ENCODE results near the gene CCDC192.

CCDC192 gene

DNA sequence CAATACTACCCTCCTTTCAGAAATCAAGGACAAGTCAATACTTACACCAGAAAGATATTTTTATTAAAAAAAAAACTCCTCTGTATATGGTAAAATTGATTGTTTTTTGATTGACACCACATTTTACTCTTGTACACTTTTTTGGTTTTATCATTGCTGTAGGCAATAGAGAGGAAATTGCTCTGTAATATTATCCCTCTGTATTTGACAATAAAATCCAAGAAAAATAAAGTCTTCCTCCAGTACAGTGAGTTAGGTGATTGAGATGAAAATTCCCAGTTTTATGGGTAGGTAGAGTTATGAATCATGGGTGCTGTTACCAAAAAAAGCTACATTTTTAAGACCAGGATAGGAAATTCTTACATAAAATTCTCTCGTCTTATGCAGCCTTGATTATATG lies 22.6 kb upstream of the CCDC192 start:
- Histone ChIP-seq H3K4me1 (ENCODE audit: control insufficient read depth, low read depth, low read length) (no peaks in the 10 kb centered on the region), H3K27me3 (ENCODE audit: control insufficient read depth, insufficient read depth, low read length) (no peaks in the 10 kb centered on the region), H3K36me3 (ENCODE audit: control insufficient read depth, low read depth, low read length) (no peaks in the 10 kb centered on the region), H3K27ac (ENCODE audit: low read length) (no peak overlapping the region), H3K4me3 (ENCODE audit: low read length) (no peak overlapping the region), H3K9ac (ENCODE audit: low read length) (no peak overlapping the region), H3K9me3 (ENCODE audit: control insufficient read depth, low read depth, low read length) (no peaks in the 10 kb centered on the region)

DNA sequence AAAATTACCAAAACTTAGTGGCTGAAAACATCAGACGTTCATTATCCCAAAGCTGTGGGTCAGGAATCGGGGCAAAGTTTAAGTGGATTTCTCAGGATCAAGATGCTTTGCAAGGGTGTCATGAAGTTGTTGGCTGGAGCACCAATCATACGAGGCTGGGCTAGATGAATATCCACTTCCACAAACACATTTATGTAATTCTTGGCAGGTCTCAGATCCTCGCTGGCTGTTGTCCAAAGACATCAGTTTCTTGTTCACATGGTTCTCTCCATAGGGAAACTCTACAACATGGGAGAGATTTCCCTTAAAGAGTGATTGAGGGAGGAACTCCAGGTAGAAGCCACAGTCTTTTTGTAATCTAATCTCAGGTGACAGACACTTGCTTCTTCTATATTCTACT lies 20.2 kb upstream of the CCDC192 start:
- H3K36me3 ChIP-seq (ENCODE audit: control insufficient read depth, low read depth, low read length): no peaks in the 10 kb centered on the region
- H3K9me3 ChIP-seq (ENCODE audit: control insufficient read depth, low read depth, low read length): no peaks in the 10 kb centered on the region
- no peaks in the 10 kb centered on the region for H3K27me3 ChIP-seq (ENCODE audit: control insufficient read depth, insufficient read depth, low read length)
- no peak overlapping the region for H3K9ac ChIP-seq (ENCODE audit: low read length)
- H3K27ac ChIP-seq (ENCODE audit: low read length): no peak overlapping the region
- H3K4me1 ChIP-seq (ENCODE audit: control insufficient read depth, low read depth, low read length): no peaks in the 10 kb centered on the region
- no peak overlapping the region for H3K4me3 ChIP-seq (ENCODE audit: low read length)

DNA sequence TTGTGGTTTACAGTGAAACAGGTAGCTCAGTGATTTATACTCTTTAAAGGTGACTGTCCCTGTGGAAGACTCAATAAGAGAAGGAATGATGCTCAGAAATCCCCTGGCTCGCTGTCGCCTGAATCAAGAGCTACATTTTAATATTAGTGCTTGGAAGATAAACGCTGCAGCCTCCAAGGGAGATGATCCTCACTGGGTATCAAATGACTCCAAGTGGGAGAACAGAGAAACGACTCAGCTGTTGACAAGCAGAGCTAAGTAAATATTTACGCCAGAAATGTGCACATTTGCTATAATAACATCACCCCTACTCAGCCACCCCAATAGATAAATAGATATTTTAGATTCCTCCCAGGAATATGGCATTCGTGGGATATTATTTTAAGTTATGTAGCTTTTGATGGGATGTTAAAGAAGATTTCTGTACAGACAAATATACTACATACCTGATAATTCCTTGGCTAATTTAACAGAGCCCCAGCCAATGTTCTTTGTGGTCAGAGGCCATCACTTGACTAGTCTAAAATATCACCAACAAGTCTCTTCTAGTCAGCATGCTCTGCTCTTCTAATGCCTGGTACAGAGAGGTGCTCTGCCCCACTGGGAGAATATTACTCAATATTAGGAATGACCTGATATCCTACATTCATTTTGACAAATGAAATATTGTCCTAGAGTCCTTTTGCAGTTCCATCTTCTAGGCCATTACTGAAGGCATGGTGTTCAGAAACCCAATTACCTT lies 18.3 kb upstream of the CCDC192 start:
- Histone ChIP-seq H3K27me3 (ENCODE audit: control insufficient read depth, insufficient read depth, low read length) (no peaks in the 10 kb centered on the region), H3K4me1 (ENCODE audit: control insufficient read depth, low read depth, low read length) (no peaks in the 10 kb centered on the region)

DNA sequence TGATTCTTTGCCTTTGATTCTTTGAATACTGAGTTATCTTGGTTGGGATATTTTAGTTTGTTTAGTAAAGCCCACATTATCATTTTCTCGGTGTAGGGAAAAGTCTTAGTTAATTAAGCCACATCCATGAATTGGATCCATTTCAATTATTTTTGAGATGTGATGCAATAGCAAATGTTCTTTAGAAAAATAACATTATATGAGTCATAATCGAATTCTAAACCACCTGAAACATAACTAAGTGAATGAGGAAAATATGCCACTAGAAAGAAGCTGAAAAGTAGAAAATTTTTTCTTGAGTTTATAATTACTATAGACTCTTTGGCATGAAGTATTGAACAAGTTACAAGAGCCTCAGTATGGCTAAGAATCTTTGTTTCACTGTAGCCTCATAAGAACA lies 17.5 kb upstream of the CCDC192 start:
- no peaks in the 10 kb centered on the region for H3K27me3 ChIP-seq (ENCODE audit: control insufficient read depth, insufficient read depth, low read length)
- H3K9ac ChIP-seq (ENCODE audit: low read length): no peak overlapping the region
- H3K27ac ChIP-seq (ENCODE audit: low read length): no peak overlapping the region
- no peak overlapping the region for H3K4me3 ChIP-seq (ENCODE audit: low read length)
- no peaks in the 10 kb centered on the region for H3K36me3 ChIP-seq (ENCODE audit: control insufficient read depth, low read depth, low read length)
- H3K4me1 ChIP-seq (ENCODE audit: control insufficient read depth, low read depth, low read length): no peaks in the 10 kb centered on the region
- H3K9me3 ChIP-seq (ENCODE audit: control insufficient read depth, low read depth, low read length): no peaks in the 10 kb centered on the region

More for the DNA sequence above, 18.3 kb upstream of the CCDC192 start:
- Histone ChIP-seq H3K27ac (ENCODE audit: low read length) (no peak overlapping the region), H3K4me3 (ENCODE audit: low read length) (no peak overlapping the region), H3K36me3 (ENCODE audit: control insufficient read depth, low read depth, low read length) (no peaks in the 10 kb centered on the region), H3K9me3 (ENCODE audit: control insufficient read depth, low read depth, low read length) (no peaks in the 10 kb centered on the region), H3K9ac (ENCODE audit: low read length) (no peak overlapping the region)

DNA sequence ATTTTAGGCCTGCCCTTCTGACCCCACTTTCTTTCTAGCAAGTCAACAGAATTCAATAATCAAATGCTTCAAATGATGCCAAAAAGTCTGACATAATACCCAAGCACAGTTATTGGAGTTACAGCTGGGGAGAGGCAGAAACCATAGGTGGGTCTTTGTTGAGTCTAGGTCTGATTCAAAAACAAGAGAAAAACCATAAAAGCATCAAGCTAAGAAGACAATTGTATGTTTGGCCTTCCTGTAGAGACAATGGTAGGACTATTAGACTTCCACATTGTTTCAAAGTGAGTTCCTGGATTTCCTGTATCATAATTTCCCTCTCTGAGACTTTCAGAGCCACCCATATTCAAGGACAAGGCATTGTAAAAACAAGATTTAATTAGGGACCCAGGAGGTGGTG lies 16.8 kb upstream of the CCDC192 start:
- H3K36me3 ChIP-seq (ENCODE audit: control insufficient read depth, low read depth, low read length): no peaks in the 10 kb centered on the region
- no peak overlapping the region for H3K4me3 ChIP-seq (ENCODE audit: low read length)
- H3K27ac ChIP-seq (ENCODE audit: low read length): no peak overlapping the region

DNA sequence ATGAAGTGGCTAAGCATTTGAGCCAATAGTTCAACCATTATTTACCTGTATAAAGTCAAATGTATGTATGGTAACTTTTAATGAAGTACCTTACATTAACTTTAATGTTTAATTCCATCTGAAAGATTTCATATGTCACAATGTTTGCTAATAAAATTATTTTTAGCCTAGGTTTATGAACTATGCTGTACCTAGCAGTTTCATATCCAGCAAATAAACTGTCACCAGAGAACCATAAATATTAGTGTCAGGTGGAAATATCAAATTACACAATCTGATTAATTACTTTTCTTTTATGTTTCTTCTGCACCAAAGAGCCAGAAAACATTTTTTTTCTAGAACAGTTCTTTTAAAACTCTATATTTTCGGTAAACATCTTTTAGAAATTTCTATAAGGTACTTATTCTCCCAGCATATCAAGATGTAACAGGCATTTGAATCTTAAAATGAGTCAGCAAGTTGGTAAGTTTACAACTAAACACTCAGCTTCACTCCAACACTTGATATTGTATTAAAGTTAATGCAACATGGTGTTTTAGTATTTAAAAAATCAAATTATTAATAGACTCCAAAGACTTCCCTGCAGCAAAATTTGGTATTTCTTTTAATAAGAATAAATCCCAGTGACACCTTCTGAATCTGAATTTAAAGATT lies 8.5 kb upstream of the CCDC192 start:
- H3K9ac ChIP-seq (ENCODE audit: low read length): no peak overlapping the region
- no peaks in the 10 kb centered on the region for H3K27me3 ChIP-seq (ENCODE audit: control insufficient read depth, insufficient read depth, low read length)
- H3K9me3 ChIP-seq (ENCODE audit: control insufficient read depth, low read depth, low read length): no peaks in the 10 kb centered on the region
- H3K4me3 ChIP-seq (ENCODE audit: low read length): no peak overlapping the region
- H3K27ac ChIP-seq (ENCODE audit: low read length): no peak overlapping the region
- H3K4me1 ChIP-seq (ENCODE audit: control insufficient read depth, low read depth, low read length): no peaks in the 10 kb centered on the region
- H3K36me3 ChIP-seq (ENCODE audit: control insufficient read depth, low read depth, low read length): no peaks in the 10 kb centered on the region

More for the DNA sequence above, 16.8 kb upstream of the CCDC192 start:
- Histone ChIP-seq H3K9me3 (ENCODE audit: control insufficient read depth, low read depth, low read length) (no peaks in the 10 kb centered on the region), H3K27me3 (ENCODE audit: control insufficient read depth, insufficient read depth, low read length) (no peaks in the 10 kb centered on the region), H3K4me1 (ENCODE audit: control insufficient read depth, low read depth, low read length) (no peaks in the 10 kb centered on the region), H3K9ac (ENCODE audit: low read length) (no peak overlapping the region)

DNA sequence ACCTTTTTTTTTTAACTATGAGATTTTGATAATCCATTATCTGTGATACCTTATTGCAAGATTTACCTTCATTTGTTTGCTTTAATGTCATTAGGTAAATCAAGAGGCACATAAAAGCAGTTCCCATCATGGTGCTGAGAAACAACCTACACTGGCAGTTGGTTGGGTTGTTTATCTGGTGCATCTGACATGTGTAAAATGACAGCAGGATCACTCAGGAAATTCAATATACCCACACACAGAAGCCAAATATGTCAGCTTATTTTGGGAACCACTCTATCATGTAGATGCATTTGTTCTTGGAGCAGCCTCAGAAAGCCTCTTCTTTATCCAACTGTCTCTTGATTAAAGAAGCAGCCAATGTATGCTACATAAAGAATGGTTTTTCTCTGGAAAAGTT lies 7.8 kb upstream of the CCDC192 start:
- Histone ChIP-seq H3K27ac (ENCODE audit: low read length) (no peak overlapping the region), H3K4me3 (ENCODE audit: low read length) (no peak overlapping the region), H3K27me3 (ENCODE audit: control insufficient read depth, insufficient read depth, low read length) (no peaks in the 10 kb centered on the region), H3K4me1 (ENCODE audit: control insufficient read depth, low read depth, low read length) (no peaks in the 10 kb centered on the region), H3K9ac (ENCODE audit: low read length) (no peak overlapping the region), H3K36me3 (ENCODE audit: control insufficient read depth, low read depth, low read length) (no peaks in the 10 kb centered on the region), H3K9me3 (ENCODE audit: control insufficient read depth, low read depth, low read length) (no peaks in the 10 kb centered on the region)

DNA sequence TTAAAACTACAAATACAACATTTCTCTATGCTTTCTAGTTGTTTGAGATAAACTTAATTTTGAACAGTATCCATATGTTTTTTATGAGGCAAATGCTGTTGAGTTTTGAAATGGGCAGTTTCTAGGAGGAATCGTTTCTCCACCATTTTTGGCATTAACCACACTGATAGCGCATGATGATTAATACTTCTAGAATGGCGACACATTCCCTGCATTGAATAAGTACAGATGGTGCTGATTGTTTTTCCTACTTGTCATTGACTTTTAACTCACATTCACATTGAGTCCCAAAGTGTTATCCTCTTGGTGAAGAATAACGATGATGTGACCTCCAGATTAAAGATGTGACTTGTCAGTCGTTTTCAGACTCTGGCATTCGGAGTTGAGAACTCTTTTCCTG lies 6.5 kb upstream of the CCDC192 start:
- Histone ChIP-seq H3K36me3 (ENCODE audit: control insufficient read depth, low read depth, low read length) (no peaks in the 10 kb centered on the region), H3K4me1 (ENCODE audit: control insufficient read depth, low read depth, low read length) (no peaks in the 10 kb centered on the region), H3K9ac (ENCODE audit: low read length) (no peak overlapping the region), H3K27me3 (ENCODE audit: control insufficient read depth, insufficient read depth, low read length) (no peaks in the 10 kb centered on the region), H3K9me3 (ENCODE audit: control insufficient read depth, low read depth, low read length) (no peaks in the 10 kb centered on the region), H3K27ac (ENCODE audit: low read length) (no peak overlapping the region), H3K4me3 (ENCODE audit: low read length) (no peak overlapping the region)

DNA sequence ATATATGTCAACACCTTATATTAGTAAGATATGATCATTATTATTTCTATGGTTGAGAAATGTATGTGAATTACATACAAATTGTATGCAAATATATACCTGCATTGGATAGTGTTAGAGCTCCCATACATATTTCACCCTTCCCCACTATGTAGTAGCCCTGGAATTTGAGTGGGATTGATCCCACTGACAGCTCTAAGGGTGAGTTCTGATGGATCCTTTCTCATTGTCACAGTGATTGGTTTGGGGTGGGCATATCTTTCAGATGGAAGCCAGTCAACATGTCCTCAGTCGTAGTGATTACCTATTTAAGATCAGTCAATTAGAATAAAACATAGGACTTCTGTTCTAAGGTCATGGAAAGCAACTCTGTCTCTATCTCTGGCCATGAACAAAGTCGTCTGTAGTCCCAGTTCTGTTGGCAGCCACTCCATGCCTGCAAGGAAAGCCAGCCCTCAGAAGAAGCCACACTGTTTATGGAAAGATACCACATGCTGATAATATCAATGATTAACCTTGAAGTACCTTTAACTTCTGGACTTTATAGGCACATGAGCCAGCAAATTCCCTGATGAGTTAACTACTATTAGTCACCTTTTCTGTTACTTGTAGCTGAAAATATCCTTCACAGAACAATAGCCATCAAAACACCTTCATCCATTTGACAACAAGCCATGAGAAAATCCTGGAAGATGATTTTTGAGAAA lies 5.1 kb upstream of the CCDC192 start:
- no peak overlapping the region for H3K27ac ChIP-seq (ENCODE audit: low read length)

DNA sequence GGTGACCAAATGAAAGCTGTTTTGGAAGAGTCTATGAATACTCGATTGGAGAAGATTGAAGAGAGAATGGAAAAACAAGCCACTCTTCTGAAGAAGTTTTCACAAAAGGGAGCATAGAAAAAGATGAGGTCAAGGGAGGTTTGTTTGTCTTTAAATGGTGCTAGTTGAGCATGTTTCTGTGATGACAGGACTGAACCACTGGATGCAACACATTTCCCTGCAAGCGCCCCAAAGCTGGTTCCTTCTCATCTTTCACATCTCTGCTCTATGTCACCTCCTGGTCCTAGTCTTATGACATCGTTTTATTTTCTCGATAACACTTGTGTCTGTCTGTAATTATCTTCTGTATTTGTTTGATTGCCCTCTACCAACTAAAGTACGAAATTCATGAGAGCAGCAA lies 3.8 kb upstream of the CCDC192 start:
- H3K9ac ChIP-seq (ENCODE audit: low read length): no peak overlapping the region
- H3K27me3 ChIP-seq (ENCODE audit: control insufficient read depth, insufficient read depth, low read length): no peaks in the 10 kb centered on the region

More for the DNA sequence above, 5.1 kb upstream of the CCDC192 start:
- no peaks in the 10 kb centered on the region for H3K36me3 ChIP-seq (ENCODE audit: control insufficient read depth, low read depth, low read length)
- H3K4me3 ChIP-seq (ENCODE audit: low read length): no peak overlapping the region
- H3K4me1 ChIP-seq (ENCODE audit: control insufficient read depth, low read depth, low read length): peaks cover 2% of the 10 kb centered on the region
- no peak overlapping the region for H3K9ac ChIP-seq (ENCODE audit: low read length)
- H3K9me3 ChIP-seq (ENCODE audit: control insufficient read depth, low read depth, low read length): no peaks in the 10 kb centered on the region
- no peaks in the 10 kb centered on the region for H3K27me3 ChIP-seq (ENCODE audit: control insufficient read depth, insufficient read depth, low read length)

DNA sequence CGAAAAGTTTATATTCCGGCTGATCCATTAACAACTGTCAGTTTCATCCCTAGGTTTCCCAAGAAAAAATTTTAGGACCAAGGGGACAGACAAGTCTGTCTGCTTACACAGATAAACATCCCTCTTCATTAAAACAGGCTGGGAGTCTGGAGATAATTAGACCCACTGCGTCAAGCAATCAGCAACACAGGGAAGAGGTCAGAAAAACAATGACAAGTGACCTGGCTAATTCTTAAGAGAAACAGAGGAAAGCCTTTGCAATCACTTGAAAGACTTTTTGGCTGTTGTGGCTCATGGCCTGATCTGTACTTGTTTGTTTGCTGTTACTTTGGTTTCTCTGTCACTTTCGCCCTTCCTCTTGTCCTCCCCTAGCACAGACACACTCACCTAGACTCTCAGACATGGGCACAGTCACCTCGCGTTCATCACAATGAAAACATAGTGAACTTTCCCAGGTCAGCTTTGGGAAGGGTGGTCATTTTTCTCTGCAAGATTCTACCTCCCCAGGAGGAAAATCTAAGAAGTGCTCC lies 2.9 kb upstream of the CCDC192 start:
- no peaks in the 10 kb centered on the region for H3K36me3 ChIP-seq (ENCODE audit: control insufficient read depth, low read depth, low read length)
- no peak overlapping the region for H3K27ac ChIP-seq (ENCODE audit: low read length)
- no peak overlapping the region for H3K4me3 ChIP-seq (ENCODE audit: low read length)
- no peak overlapping the region for H3K9ac ChIP-seq (ENCODE audit: low read length)
- no peaks in the 10 kb centered on the region for H3K9me3 ChIP-seq (ENCODE audit: control insufficient read depth, low read depth, low read length)
- no peaks in the 10 kb centered on the region for H3K27me3 ChIP-seq (ENCODE audit: control insufficient read depth, insufficient read depth, low read length)
- H3K4me1 ChIP-seq (ENCODE audit: control insufficient read depth, low read depth, low read length): peaks cover 12% of the 10 kb centered on the region

More for the DNA sequence above, 3.8 kb upstream of the CCDC192 start:
- H3K4me3 ChIP-seq (ENCODE audit: low read length): no peak overlapping the region
- H3K4me1 ChIP-seq (ENCODE audit: control insufficient read depth, low read depth, low read length): peaks cover 9% of the 10 kb centered on the region
- no peaks in the 10 kb centered on the region for H3K36me3 ChIP-seq (ENCODE audit: control insufficient read depth, low read depth, low read length)
- H3K9me3 ChIP-seq (ENCODE audit: control insufficient read depth, low read depth, low read length): no peaks in the 10 kb centered on the region
- H3K27ac ChIP-seq (ENCODE audit: low read length): no peak overlapping the region
